K562 (cell line): Measurements from ENCODE around the gene HNRNPH1. TPM values are rescaled to one million over a fixed set of nuclear protein-coding genes. Genes with fewer than 3 reads are reported as not detected.

ENCODE experiments used
- ATAC-seq: fragments of 200-7000 bp; cut with Tn5 transposase; 3 replicates; pipeline ENCODE4 v1.9.1; 2020; ENCODE audit warnings: moderate library complexity
- BruUV-seq: library from RNA; stranded (reverse); fragments of 400-500 nt; replicated peaks from 2 replicates; lab custom pipeline; 2021; lab: Mats Ljungman, UMichigan
- CTCF ChIA-PET: fragments of 300-600 bp; formaldehyde crosslinking; extraction: SDS; loops from one replicate; lab custom pipeline; 2021; ENCODE audit warnings: low intra/inter-chr PET ratio; lab: Yijun Ruan, JAX
- POLR2A ChIA-PET: fragments of 300-600, 350-650 bp; sonication (Branson Sonifier 250); formaldehyde crosslinking; extraction: SDS; loops from one replicate; lab custom pipeline; 2021; ENCODE audit warnings: antibody characterized with exemption, inconsistent platforms; lab: Yijun Ruan, JAX
- DNase-seq, 4 experiments: peaks; one replicate each; pipeline versions ENCODE4 v3.0.0 to v3.0.0-alpha.2; 2011 to 2018; ENCODE audit warnings: low spot score in 3 of 4, mixed read lengths in 3 of 4; ENCODE audit errors: extremely low read depth in 1 of 4
- FAIRE-seq: peaks from 2 replicates; lab custom pipeline; 2011; peaks lifted over from hg19 to GRCh38; lab: Jason Lieb, UNC
- H2AFZ ChIP-seq: 2 replicates; pipeline ENCODE4 v1.6.0; 2011; ENCODE audit warnings: low read depth, low read length, control low read depth, inconsistent platforms
- H3K27ac ChIP-seq: fragments of 200-600 bp; 3 replicates; pipeline ENCODE4 v1.8.0; 2011; ENCODE audit warnings: low read depth, mild to moderate bottlenecking, control low read depth, inconsistent platforms, low read length, moderate library complexity, mixed read lengths; ENCODE audit errors: extremely low read depth
- H3K27me3 ChIP-seq, 2 experiments: fragments of 300-600 bp in 1 of 2; 2 replicates in 1 of 2; 3 replicates in 1 of 2; pipeline versions ENCODE4 v1.6.0 to v1.8.0; 2011; ENCODE audit warnings: inconsistent platforms in 2 of 2, low read length in 2 of 2, mild to moderate bottlenecking in 1 of 2, mixed read lengths in 1 of 2, moderate library complexity in 1 of 2; ENCODE audit not compliant: control insufficient read depth in 2 of 2, insufficient read depth in 2 of 2
- H3K36me3 ChIP-seq: fragments of 300-600 bp; 3 replicates; pipeline ENCODE4 v1.8.0; 2011; ENCODE audit warnings: mild to moderate bottlenecking, low read length, inconsistent platforms; ENCODE audit not compliant: control insufficient read depth, insufficient read depth
- H3K4me1 ChIP-seq, 2 experiments: fragments of 200-600 bp in 1 of 2; replicated peaks in 1 of 2; 2 replicates in 1 of 2; 3 replicates in 1 of 2; pipeline versions ENCODE4 v1.5.1 to v1.8.0; 2011; ENCODE audit warnings: inconsistent platforms in 2 of 2, low read length in 2 of 2, mild to moderate bottlenecking in 1 of 2, mixed read lengths in 1 of 2, moderate library complexity in 1 of 2; ENCODE audit not compliant: control insufficient read depth in 2 of 2, insufficient read depth in 2 of 2
- H3K4me2 ChIP-seq: 2 replicates; pipeline ENCODE4 v1.6.1; 2011; ENCODE audit warnings: low read length, control low read depth, inconsistent platforms, mixed read lengths; ENCODE audit not compliant: insufficient read depth
- H3K4me3 ChIP-seq: fragments of 200-600 bp; sonication (generic), shearing (Covaris generic); 2 replicates; pipeline ENCODE4 v1.5.1; 2016; ENCODE audit warnings: control low read depth, inconsistent platforms
- H3K79me2 ChIP-seq: fragments of 200-600 bp; 3 replicates; pipeline ENCODE4 v1.8.0; 2011; ENCODE audit warnings: low read length, inconsistent platforms; ENCODE audit not compliant: control insufficient read depth, insufficient read depth
- H3K9ac ChIP-seq, 2 experiments: 2 replicates each; pipeline versions ENCODE4 v1.6.0 to v1.6.1; 2011; ENCODE audit warnings: low read depth in 2 of 2, low read length in 2 of 2, control low read depth in 1 of 2, inconsistent platforms in 1 of 2, mild to moderate bottlenecking in 1 of 2, mixed read lengths in 1 of 2; ENCODE audit not compliant: insufficient read depth in 1 of 2
- H3K9me1 ChIP-seq: one replicate; pipeline ENCODE4 v1.6.0; 2011; ENCODE audit warnings: inconsistent platforms, mild to moderate bottlenecking, low read length, moderate library complexity; ENCODE audit not compliant: control insufficient read depth, insufficient read depth
- H3K9me3 ChIP-seq: replicated peaks from 2 replicates; pipeline ENCODE4 v1.5.1; 2011; ENCODE audit warnings: low read depth, low read length, inconsistent platforms; ENCODE audit not compliant: control insufficient read depth, insufficient read depth
- H4K20me1 ChIP-seq: replicated peaks from 2 replicates; pipeline ENCODE4 v1.6.1; 2011; ENCODE audit warnings: low read length, inconsistent platforms, mixed read lengths; ENCODE audit not compliant: control insufficient read depth, insufficient read depth
- CBFA2T3 ChIP-seq: fragments of 450-650 bp; IDR thresholded peaks from 2 replicates; pipeline ENCODE4 v1.6.1; 2017
- CEBPZ ChIP-seq: fragments of 150-350 bp; IDR thresholded peaks from 2 replicates; pipeline ENCODE4 v1.6.1; 2014; ENCODE audit warnings: low read depth, mild to moderate bottlenecking, low read length, borderline replicate concordance
- ELF2 ChIP-seq: fragments of 250-450 bp; sonication (Bioruptor Pico); IDR thresholded peaks from 2 replicates; pipeline ENCODE4 v1.5.0; 2021; ENCODE audit warnings: mild to moderate bottlenecking
- ELK1 ChIP-seq: sonication (generic); formaldehyde crosslinking; IDR thresholded peaks from 2 replicates; pipeline ENCODE4 v1.8.1; 2022; ENCODE audit warnings: missing genetic modification reagents
- ETS2 ChIP-seq: IDR thresholded peaks from 2 replicates; pipeline ENCODE4 v1.6.1; 2016; ENCODE audit warnings: borderline replicate concordance, missing genetic modification characterization, mild to moderate bottlenecking, moderate library complexity, missing compliant biosample characterization; ENCODE audit not compliant: poor library complexity, severe bottlenecking
- IRF2 ChIP-seq: sonication (generic); formaldehyde crosslinking; IDR thresholded peaks from 2 replicates; pipeline ENCODE4 v1.8.1; 2022; ENCODE audit warnings: mild to moderate bottlenecking, missing genetic modification reagents
- NONO ChIP-seq, 2 experiments: fragments of 200-400 bp in 1 of 2; fragments of 450-650 bp in 1 of 2; formaldehyde crosslinking in 1 of 2; IDR thresholded peaks; 2 replicates each; pipeline ENCODE4 v1.6.1; 2017; ENCODE audit warnings: low read depth in 2 of 2, mild to moderate bottlenecking in 2 of 2, moderate library complexity in 2 of 2, low read length in 1 of 2
- SETDB1 ChIP-seq: IDR thresholded peaks from one replicate; pipeline ENCODE4 v1.6.1; 2012; ENCODE audit warnings: low read length, control low read depth, inconsistent platforms
- SMC3 ChIP-seq: conservative IDR thresholded peaks from 2 replicates; pipeline ENCODE4 v1.6.1; 2011; ENCODE audit warnings: low read depth, low read length, improper control_type of control experiment; ENCODE audit not compliant: insufficient read depth
- WGBS: fragments of 100-300 bp; shearing (Covaris generic); methylation state at CpG from one replicate; pipeline ENCODE4 v1.1.6; 2016; ENCODE audit warnings: low coverage, mixed read lengths; ENCODE audit not compliant: insufficient coverage; ENCODE audit errors: missing lambda C conversion rate; 5-methylcytosine and 5-hydroxymethylcytosine counted together
- in situ Hi-C: fragments of 300-500 bp; cut with MboI; formaldehyde crosslinking; loops from 4 replicates; pipeline ENCODE4 v1.15.0; 2018; ENCODE audit warnings: inconsistent platforms, mixed read lengths
- intact Hi-C: fragments of 100-400 bp; cut with micrococcal nuclease; formaldehyde crosslinking; loops from 2 replicates; pipeline ENCODE4 v1.14.2; 2022
- polyA plus RNA-seq, 8 experiments: library from polyadenylated mRNA; depleted of rRNA in 4 of 8; stranded (reverse) in 5 of 8; unstranded in 3 of 8; fragments of >200 nt; fragmentation: Nextera tagmentation in 2 of 8; fragmentation: Illumina TruSeq in 1 of 8; extraction: Ambion mirVana in 2 of 8; extraction: Trizol in 1 of 8; gene quantifications; 2 replicates each; pipeline versions ENCODE4 v1.2.1 to v1.2.3, GENCODE V29; 2011 to 2014; ENCODE audit warnings: inconsistent platforms in 1 of 8, missing spikeins in 1 of 8
- total RNA-seq, 7 experiments: library from RNA; depleted of rRNA in 6 of 7; stranded (reverse); fragments of >200 nt in 6 of 7; fragmentation: Illumina TruSeq in 2 of 7; extraction: Trizol in 2 of 7; gene quantifications; 2 replicates each; pipeline versions ENCODE4 v1.2.1 to v1.2.3, GENCODE V29; 2011 to 2021; ENCODE audit warnings: low replicate concordance in 1 of 7

The HNRNPH1 gene
- total and polyA plus RNA-seq, 9 of the 15 experiments (the other 6 are each of a cell fraction or from before 2014, with no cell fraction given): 103 to 656 (median 561) TPM

- no peaks in the 10 kb centered on the region for H3K9me1 ChIP-seq
- BruUV-seq: no TSS peak
- no peak overlapping the region for H3K9ac ChIP-seq
- CTCF ChIA-PET: interaction anchor here (0.7 kb wide), 1 partner anchor 1156 kb away, joined by 4 read pairs; no protein-coding TSS in a partner anchor
- POLR2A ChIA-PET: no interaction called here
- no peak overlapping the region for H3K4me2 ChIP-seq
- H3K4me1 ChIP-seq: peaks cover 0 to 2% of the 10 kb centered on the region in 2 experiments; a peak in 1 of 5 replicates
- H3K27me3 ChIP-seq: no peaks in the 10 kb centered on the region
- no peaks in the 10 kb centered on the region for H3K79me2 ChIP-seq
- no peak for FAIRE-seq
- ATAC-seq: no peak
- TF ChIP-seq ELF2 (CRISPR knock-in tag): no peak
- no peak for TF ChIP-seq SMC3
- no peak for TF ChIP-seq CBFA2T3
- TF ChIP-seq SETDB1: no peak
- no peak for TF ChIP-seq ELK1
- TF ChIP-seq IRF2 (CRISPR knock-in tag): no peak
- no peak for TF ChIP-seq CEBPZ
- TF ChIP-seq ETS2 (tag): no peak
- TF ChIP-seq NONO (IDR thresholded peaks at IDR 0.05; ENCODE audit: low read depth in 2 of 2, low read length in 1 of 2): no peak
- H2AFZ ChIP-seq: no peak overlapping the region
- H3K4me3 ChIP-seq: no peak overlapping the region
- intact Hi-C loops (no loop called here), in situ Hi-C loops (no loop called here)
- WGBS: 50% methylated on average over 2 of the region's 2 CpGs
- no peak overlapping the region for H3K27ac ChIP-seq
- DNase-seq: no peak
- no peaks in the 10 kb centered on the region for H4K20me1 ChIP-seq
- H3K36me3 ChIP-seq: peaks cover 81% of the 10 kb centered on the region
- H3K9me3 ChIP-seq: no peaks in the 10 kb centered on the region
These were observed 58.9 kb downstream of the HNRNPH1 start for GRCh38 chr5:179564526-179564925.
